HG03342 (cell line): ENCODE measurements around the gene S100Z.
A peak's percentile ranks its signal among the peaks of the same experiment; 100 is the strongest.
"Not testable (repeated sequence)": the region's sequence is repeated elsewhere in the genome, so short reads cannot be mapped to it uniquely, and the experiment has no call there.

Source experiments
- ATAC-seq: cut with Tn5 transposase; IDR thresholded peaks from one replicate; pipeline ENCODE4 v1.9.1; 2021; ENCODE audit warnings: mild to moderate bottlenecking, moderate library complexity; ENCODE audit not compliant: unreplicated experiment

S100Z gene

GRCh38 chr5:76867827-76868693, 18.2 kb downstream of the S100Z start:
- peak; percentile 52 for ATAC-seq

DNA sequence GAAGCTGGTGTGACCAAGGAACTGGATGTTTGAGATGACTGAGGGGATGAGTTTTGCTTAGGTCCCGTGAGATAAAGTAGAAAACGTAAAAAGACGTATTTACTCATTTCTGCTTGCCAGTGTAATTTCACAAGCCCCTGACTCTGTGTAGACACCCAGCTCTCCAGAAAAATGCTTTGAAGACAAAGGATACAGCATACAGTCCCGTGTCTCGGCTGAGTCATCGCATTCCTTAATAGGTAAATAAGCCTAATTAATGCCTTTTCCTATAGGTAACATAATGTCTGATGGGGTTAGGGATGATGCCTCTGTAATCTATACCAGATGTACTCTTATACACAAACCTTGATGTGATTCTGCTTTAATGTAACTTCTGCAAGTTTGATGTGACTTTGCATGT, 20.2 kb downstream of the S100Z start:
- ATAC-seq, result no peak

- ATAC-seq, result peak; percentile 77
These were observed 24.3 kb downstream of the S100Z start for GRCh38 chr5:76874088-76874581.

DNA sequence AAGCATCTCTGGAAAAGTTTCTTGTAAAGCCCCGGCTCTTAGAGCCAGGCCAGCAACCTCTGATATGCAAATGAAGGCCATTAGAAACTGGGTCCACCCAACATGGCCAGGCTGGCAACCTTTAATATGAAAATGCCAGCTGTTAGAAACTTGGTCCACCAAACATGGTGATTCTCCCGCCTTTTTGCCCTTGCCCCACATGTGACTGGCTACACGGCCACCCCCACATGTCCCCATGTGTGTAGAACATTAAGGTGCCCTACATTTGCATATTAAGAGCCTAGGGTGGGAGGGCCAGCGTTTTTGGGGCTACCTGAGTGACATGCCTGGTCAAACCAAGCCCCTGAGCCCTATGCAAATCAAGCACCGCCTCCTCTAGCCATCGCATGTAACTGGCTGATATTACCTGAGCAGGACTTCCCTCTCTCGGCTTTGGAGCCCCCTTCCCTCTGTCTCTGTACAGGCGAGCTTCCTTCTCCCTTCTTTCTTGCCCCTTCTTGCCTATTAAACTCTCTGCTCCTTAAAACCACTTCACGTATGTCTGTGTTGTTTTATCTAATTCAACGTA, 39.0 kb downstream of the S100Z start:
- ATAC-seq, result no peak

DNA sequence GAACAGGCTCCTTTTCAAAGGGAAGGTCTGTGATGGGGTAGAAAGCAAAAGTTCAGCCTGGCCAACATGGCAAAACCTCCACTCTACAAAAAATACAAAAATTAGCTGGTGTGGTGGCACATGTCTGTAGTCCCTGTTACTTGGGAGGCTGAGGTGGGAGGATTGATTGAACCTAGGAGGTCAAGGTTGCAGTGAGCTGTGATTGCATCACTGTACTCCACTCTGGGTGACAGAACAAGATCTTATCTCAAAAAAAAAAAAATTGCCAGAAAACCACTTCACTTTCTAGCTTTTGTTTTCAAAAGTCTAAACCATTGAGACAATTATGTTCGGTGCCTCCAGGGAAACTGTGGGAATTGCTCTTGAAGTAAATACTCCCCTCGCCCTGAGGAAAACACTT, 43.5 kb downstream of the S100Z start:
- no peak for ATAC-seq

DNA sequence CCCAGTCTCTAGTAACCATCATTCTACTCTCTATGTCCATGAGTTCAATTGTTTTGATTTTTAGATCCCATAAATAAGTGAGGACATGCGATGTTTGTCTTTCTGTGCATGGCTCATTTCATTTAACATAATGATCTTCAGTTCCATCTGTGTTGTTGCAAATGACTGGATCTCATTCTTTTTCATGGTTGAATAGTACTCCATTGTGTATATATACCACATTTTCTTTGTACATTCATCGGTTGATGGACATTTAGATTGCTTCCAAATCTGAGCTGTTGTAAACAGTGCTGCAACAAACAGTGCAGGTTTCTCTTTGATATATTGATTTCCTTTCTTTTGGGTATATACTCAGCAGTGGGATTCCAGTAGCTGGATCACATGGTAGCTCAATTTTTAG, 46.4 kb downstream of the S100Z start:
- no peak for ATAC-seq

DNA sequence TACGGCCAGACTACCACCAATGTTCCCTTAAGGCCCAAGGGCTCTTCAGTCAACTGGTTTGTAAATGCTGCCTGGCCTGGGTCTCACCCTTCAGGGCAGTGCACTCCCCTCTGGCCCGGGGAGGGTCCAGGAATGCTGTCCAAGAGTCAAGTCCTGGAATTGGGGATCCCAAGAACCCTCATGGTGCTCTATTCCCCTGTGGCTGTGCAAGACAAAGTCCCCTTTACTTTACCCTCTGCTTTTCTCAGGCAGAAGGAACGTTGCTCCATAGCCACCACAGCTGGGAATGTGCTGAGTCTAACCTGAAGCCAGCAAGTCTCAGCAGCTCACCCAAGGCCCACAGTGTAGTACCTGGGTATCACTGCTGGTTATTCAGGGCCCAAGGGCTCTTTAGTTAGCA, 51.7 kb downstream of the S100Z start:
- ATAC-seq, result no peak

DNA sequence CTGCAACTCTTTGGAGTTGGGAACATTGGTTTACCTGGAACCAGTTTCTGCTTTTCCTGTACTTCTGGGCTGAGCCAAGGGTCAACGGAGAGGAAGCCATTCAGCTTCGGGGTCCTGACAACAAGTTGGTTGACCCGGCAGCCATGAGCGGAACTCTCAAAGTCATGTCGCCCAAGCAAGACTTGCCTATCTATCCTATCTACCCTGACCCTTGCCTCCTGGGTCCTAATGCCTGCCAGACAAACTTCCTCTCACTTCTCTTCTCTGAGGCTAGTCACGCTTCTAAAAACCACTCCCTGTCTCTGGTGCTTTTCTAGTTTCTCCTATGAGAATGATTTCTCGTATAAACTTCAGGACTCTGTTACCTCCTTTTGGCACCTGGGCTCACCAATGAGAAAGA, 58.4 kb downstream of the S100Z start:
- no peak for ATAC-seq

DNA sequence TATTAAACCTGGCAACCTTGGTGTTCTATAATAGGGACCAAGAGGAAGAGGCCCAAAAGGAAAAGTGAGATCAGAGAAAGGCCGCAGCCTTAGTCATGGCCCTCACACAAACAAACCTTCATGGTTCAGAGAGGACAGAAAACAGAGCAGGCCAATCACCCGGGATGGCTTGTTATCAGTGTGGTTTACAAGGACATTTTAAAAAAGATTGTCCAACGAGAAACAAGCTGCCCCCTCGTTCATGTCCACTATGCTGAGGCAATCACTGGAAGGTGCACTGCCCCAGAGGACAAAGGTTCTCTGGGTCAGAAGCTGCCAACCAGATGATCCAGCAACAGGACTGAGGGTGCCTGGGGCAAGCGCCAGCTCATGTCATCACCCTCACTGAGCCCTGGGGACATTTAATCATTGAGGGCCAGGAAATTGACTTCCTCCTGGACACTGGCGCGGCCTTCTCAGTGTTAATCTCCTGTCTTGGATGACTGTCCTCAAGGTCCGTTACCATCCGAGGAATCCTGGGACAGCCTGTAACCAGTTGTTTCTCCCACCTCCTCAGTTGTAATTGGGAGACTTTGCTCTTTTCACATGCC, 60.6 kb downstream of the S100Z start:
- not testable (repeated sequence) for ATAC-seq

DNA sequence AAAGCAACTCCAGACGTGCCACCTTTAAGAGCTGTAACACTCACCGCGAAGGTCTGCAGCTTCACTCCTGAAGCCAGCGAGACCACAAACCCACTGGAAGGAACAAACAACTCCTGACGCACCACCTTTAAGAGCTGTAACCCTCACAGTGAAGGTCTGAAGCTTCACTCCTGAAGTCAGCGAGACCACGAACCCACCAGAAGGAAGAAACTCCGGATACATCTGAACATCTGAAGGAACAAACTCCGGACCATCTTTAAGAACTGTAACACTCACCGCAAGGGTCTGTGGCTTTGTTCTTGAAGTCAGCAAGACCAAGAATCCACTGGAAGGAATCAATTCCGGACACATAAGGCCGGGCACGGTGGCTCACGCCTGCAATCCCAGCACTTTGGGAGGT, 64.9 kb downstream of the S100Z start:
- ATAC-seq, result not testable (repeated sequence)

DNA sequence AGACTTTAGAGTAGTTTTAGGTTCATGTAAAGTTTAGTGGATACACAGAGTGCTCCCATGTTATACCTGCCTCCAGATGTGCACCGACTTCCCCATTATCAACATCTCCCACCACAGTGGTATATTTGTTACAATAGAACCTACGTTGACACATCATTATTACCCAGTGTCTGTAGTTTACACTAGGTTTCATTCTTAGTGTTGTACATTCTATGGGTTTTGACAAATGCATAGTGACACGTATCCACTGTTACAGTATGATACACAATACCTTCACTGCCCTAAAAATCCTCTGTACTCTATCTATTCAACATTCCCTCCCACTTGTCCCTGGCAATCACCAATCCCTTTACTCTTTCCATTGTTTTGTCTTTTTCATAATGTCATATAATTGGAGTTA, 68.7 kb downstream of the S100Z start:
- no peak for ATAC-seq

GRCh38 chr5:76920491-76920890, 70.7 kb downstream of the S100Z start:
- ATAC-seq, result no peak

DNA sequence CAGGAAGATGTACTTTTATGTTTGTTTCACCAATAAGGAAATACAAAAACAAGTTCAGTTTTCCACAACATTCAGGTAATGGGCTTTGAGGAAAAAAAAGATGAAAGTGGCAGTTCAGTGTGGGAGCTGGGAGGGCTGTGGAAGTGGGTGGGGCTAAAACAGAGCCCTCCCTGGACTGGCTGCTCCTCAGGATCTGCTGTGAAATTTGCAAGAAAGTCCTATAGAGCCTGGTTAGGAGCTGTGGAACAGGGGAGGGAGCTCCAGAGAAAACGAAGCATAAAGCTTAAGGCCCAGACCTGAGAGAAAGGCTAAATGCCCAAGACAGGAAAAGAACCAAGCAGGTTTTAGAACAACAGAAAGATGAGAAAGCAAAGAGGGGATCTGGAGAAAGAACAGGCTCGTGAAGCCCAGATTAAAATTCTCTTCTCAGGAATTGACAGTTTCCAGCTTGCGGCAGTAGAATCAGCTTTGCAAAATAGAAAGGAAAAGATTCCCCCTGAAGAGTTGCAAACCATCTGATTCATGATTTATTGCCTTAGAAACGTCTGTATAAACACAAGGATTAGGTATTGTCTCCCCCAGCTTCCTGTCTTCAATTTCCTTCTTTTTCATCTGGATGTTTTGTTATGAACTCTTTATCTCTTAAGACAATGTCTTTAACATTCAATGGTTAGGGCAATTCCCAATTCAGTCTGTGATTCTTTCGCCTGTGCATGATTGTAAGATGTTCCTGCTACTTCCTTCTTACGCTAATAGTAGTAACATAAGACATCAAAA, 76.7 kb downstream of the S100Z start:
- no peak for ATAC-seq

GRCh38 chr5:76927961-76928360, 78.1 kb downstream of the S100Z start:
- no peak for ATAC-seq

DNA sequence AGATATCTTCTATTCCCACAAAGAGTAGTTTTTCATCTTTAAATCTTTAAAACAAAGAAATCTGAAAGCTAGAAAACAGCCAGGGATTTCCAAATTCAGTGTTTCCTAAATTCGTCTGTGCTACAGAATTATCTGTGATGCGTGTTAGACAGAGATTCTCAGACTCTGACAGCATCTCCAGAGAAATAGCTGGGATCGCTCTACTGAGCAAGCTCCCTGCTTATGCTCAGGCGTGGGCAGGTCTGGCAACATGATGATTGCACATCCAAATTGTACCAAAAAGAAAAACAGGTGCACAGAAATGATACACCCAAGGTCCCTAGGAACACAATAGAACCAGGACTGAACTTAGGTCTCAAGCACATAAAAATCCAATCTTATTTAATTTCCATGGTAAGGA, 80.3 kb downstream of the S100Z start:
- ATAC-seq, result no peak

- no peak for ATAC-seq
These were observed 88.4 kb downstream of the S100Z start for GRCh38 chr5:76938177-76938576.

- no peak for ATAC-seq
These were observed 91.2 kb downstream of the S100Z start for GRCh38 chr5:76941000-76941399.

GRCh38 chr5:76941442-76941841, 91.6 kb downstream of the S100Z start:
- ATAC-seq, result no peak

DNA sequence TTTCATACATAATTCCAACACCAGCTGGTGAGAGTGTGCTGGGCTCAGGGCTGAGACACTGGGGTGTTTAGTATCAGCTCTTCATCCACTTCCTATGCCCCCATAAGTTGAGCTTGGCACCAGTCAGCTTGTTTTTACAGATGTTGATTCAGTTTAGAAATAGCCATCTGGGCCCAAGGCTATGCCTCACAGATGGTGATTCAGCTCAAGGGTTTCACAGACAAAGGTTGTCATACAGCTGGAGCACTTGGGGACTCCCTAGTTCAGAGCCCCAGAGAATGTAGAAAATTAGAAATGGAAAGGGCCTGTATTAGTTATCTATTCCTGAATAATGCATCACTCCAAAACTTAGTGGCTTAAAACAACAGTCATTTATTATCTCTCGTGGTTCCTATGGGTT, 92.8 kb downstream of the S100Z start:
- no peak for ATAC-seq

DNA sequence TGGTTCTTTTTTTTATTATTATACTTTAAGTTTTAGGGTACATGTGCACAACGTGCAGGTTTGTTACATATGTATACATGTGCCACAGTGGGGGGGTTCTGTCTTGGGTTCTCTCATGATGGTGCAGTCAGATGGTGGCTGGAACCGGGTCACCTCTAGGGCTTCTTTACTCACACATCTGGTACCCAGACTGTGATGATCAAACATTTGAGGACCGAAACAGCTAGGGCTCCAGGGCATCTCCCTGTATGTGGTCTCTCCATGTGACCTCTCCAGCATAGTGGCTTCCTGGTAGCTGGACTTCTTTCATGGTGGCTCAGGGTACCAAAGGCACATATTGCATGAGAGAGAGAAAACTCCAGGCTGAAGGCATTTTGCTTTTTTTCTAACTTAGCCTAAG, 93.2 kb downstream of the S100Z start:
- no peak for ATAC-seq

GRCh38 chr5:76944638-76945037, 94.8 kb downstream of the S100Z start:
- ATAC-seq, result no peak
